ENCODE data around the gene PEPD. TPM values are rescaled to one million over a fixed set of nuclear protein-coding genes. Genes with fewer than 3 reads are reported as not detected.

Gene PEPD
- total RNA-seq, 2 experiments from 2014 or later: 17.5 to 23.0 TPM

- intact Hi-C loops (cut with DNase I, micrococcal nuclease): loop anchor here in 1 of 2 experiments (5.0 to 10.0 kb wide), 4 partner anchors 151 to 612 kb away; partner anchors contain the start of genes CEBPG, CEP89 and FAAP24
- H3K4me3 ChIP-seq (ENCODE audit: low read length): no peak overlapping the region
- Mint-ChIP-seq H3K9me3 (no peaks in the 10 kb centered on the region), H3K27ac (no peak overlapping the region), H3K4me3 (peak overlapping the region; percentile 7), H3K36me3 (ENCODE audit: low read depth) (no peaks in the 10 kb centered on the region), H3K4me1 (ENCODE audit: low read depth) (peaks cover 29% of the 10 kb centered on the region), H3K27me3 (peaks cover 5% of the 10 kb centered on the region)
- H3K9me3 ChIP-seq (ENCODE audit: control insufficient read depth in 1 of 2, insufficient read depth in 1 of 2, low read length in 2 of 2): no peaks in the 10 kb centered on the region
- ChIA-PET CTCF (no interaction called here), POLR2A (interaction anchor here (1.0 to 1.5 kb wide), 2 partner anchors 38 to 347 kb away, joined by 3 to 4 read pairs; no protein-coding TSS in a partner anchor)
- H3K27ac ChIP-seq (ENCODE audit: low read depth in 1 of 2, low read length in 2 of 2): no peak overlapping the region
- H3K36me3 ChIP-seq (ENCODE audit: insufficient read depth, low read length): no peaks in the 10 kb centered on the region
- no peaks in the 10 kb centered on the region for H3K27me3 ChIP-seq (ENCODE audit: control insufficient read depth in 1 of 2, insufficient read depth in 2 of 2, low read length in 2 of 2)
- ATAC-seq (ENCODE audit: poor library complexity): no peak
- no peak for TF ChIP-seq CTCF (IDR thresholded peaks at IDR 0.05)
- no peak for DNase-seq
- H3K4me1 ChIP-seq (ENCODE audit: insufficient read depth, low read length): peaks cover 25% of the 10 kb centered on the region
Observed at GRCh38 chr19:33523167-33523566, 1.6 kb upstream of the PEPD start.

- Histone ChIP-seq H3K27ac (ENCODE audit: low read depth in 1 of 2, low read length in 2 of 2) (no peak overlapping the region), H3K27me3 (ENCODE audit: control insufficient read depth in 1 of 2, insufficient read depth in 2 of 2, low read length in 2 of 2) (no peaks in the 10 kb centered on the region), H3K36me3 (ENCODE audit: insufficient read depth, low read length) (no peaks in the 10 kb centered on the region), H3K4me1 (ENCODE audit: insufficient read depth, low read length) (peaks cover 25% of the 10 kb centered on the region), H3K4me3 (ENCODE audit: low read length) (peak overlapping the region; percentile 73), H3K9me3 (ENCODE audit: control insufficient read depth in 1 of 2, insufficient read depth in 1 of 2, low read length in 2 of 2) (no peaks in the 10 kb centered on the region)
- Mint-ChIP-seq H3K9me3 (no peaks in the 10 kb centered on the region), H3K27me3 (no peaks in the 10 kb centered on the region), H3K4me3 (peak overlapping the region; percentile 77), H3K27ac (peak overlapping the region; percentile 34), H3K36me3 (ENCODE audit: low read depth) (no peaks in the 10 kb centered on the region), H3K4me1 (ENCODE audit: low read depth) (peaks cover 29% of the 10 kb centered on the region)
- TF ChIP-seq CTCF (IDR thresholded peaks at IDR 0.05): no peak
- ChIA-PET POLR2A (interaction anchor here (1.0 to 1.4 kb wide), 4 partner anchors 8 to 346 kb away, joined by 3 to 5 read pairs (median 4); no protein-coding TSS in a partner anchor), CTCF (no interaction called here)
- intact Hi-C loops (cut with DNase I, micrococcal nuclease): loop anchor here in 1 of 2 experiments (5.0 to 10.0 kb wide), 4 partner anchors 150 to 612 kb away; partner anchors contain the start of genes CEBPG, CEP89 and FAAP24
- DNase-seq (no peak), ATAC-seq (ENCODE audit: poor library complexity) (no peak)
Observed at GRCh38 chr19:33522371-33522662, 726 bp upstream of the PEPD start.

- intact Hi-C loops (cut with DNase I, micrococcal nuclease): loop anchor here in 1 of 2 experiments (5.0 to 10.0 kb wide), 4 partner anchors 149 to 614 kb away; partner anchors contain the start of genes CEBPG, CEP89 and FAAP24
- DNase-seq: no peak
- Mint-ChIP-seq H3K4me1 (ENCODE audit: low read depth) (peaks cover 38% of the 10 kb centered on the region), H3K27me3 (no peaks in the 10 kb centered on the region), H3K4me3 (peak overlapping the region; percentile 77), H3K27ac (peak overlapping the region; percentile 4), H3K9me3 (no peaks in the 10 kb centered on the region), H3K36me3 (ENCODE audit: low read depth) (no peaks in the 10 kb centered on the region)
- Histone ChIP-seq H3K4me1 (ENCODE audit: insufficient read depth, low read length) (peaks cover 29% of the 10 kb centered on the region), H3K27me3 (ENCODE audit: control insufficient read depth in 1 of 2, insufficient read depth in 2 of 2, low read length in 2 of 2) (no peaks in the 10 kb centered on the region), H3K9me3 (ENCODE audit: control insufficient read depth in 1 of 2, insufficient read depth in 1 of 2, low read length in 2 of 2) (no peaks in the 10 kb centered on the region), H3K4me3 (ENCODE audit: low read length) (peak overlapping the region; percentile 73), H3K27ac (ENCODE audit: low read depth in 1 of 2, low read length in 2 of 2) (no peak overlapping the region), H3K36me3 (ENCODE audit: insufficient read depth, low read length) (no peaks in the 10 kb centered on the region)
- no peak for TF ChIP-seq CTCF (IDR thresholded peaks at IDR 0.05)
- no peak for ATAC-seq (ENCODE audit: poor library complexity)
- ChIA-PET POLR2A (interaction anchor here (1.3 to 1.4 kb wide), 2 partner anchors 9 to 90 kb away, joined by 3 to 5 read pairs; no protein-coding TSS in a partner anchor), CTCF (interaction anchor here (0.8 kb wide), 1 partner anchor 257 kb away, joined by 3 read pairs; no protein-coding TSS in a partner anchor)
Observed at GRCh38 chr19:33520844-33521479, 629 bp downstream of the PEPD start.

Data from CD4-positive, alpha-beta T cell (primary cell).